Measurements from ENCODE around the gene DDX10. TPM values are rescaled to one million over a fixed set of nuclear protein-coding genes. Genes with fewer than 3 reads are reported as not detected.
"Not testable (repeated sequence)": the region's sequence is repeated elsewhere in the genome, so short reads cannot be mapped to it uniquely, and the experiment has no call there.

DDX10 gene
- total RNA-seq, 2 experiments from 2014 or later = 32.5 to 42.6 TPM

DNA sequence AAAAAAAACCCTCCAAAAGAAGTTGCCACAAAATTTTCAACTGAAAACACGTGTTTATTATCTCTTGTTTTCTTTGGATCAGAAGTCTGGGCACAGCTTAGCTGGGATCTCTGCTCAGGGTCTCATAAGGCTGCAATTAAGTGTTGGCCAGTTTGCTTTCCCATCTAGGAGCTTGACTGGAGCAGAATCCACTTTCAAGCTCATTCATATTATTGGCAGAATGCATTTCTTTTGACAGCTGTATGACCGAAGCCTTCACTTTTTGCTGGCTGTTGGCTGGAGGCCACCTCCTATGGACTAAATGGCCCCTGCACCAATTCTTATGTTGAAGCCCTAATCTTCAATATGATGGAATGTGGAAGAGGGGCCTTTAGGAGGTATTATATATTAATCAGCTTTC lies 139.6 kb downstream of the DDX10 start:
- no peak overlapping the region for H3K4me3 Mint-ChIP-seq
- no peaks in the 10 kb centered on the region for H3K27me3 Mint-ChIP-seq
- H3K27ac Mint-ChIP-seq = no peak overlapping the region
- H3K4me1 Mint-ChIP-seq = peaks cover 4% of the 10 kb centered on the region
- H3K9me3 Mint-ChIP-seq (ENCODE audit: low read depth) = no peaks in the 10 kb centered on the region
- DNase-seq (no peak), ATAC-seq (no peak)
- peaks cover 9% of the 10 kb centered on the region for H3K36me3 Mint-ChIP-seq
- CTCF ChIA-PET = no interaction called here

DNA sequence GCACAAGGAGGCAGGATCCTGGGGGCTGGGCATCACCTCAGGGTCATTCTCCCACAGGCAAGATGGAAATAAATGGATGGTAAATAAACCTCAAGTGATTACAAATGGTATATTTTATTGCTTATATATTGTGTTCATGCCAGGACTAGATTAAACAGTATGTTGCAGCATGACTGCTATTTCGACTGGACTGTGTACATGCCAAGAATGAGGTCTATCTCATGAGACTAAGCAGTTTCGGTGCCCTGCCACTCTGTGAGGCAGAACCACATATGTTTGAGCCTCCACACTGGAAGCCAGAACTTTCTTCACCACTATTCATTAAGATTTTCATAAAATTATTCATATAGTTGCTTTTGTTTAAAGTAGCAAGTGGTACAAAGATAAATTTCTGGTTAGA lies 140.2 kb downstream of the DDX10 start:
- Mint-ChIP-seq H3K4me1 (peaks cover 4% of the 10 kb centered on the region), H3K27me3 (no peaks in the 10 kb centered on the region), H3K36me3 (peaks cover 9% of the 10 kb centered on the region), H3K4me3 (no peak overlapping the region), H3K9me3 (ENCODE audit: low read depth) (no peaks in the 10 kb centered on the region), H3K27ac (no peak overlapping the region)
- DNase-seq (no peak), ATAC-seq (no peak)
- CTCF ChIA-PET = no interaction called here

GRCh38 chr11:108807262-108807661 lies 142.4 kb downstream of the DDX10 start:
- Mint-ChIP-seq H3K4me3 (no peak overlapping the region), H3K9me3 (ENCODE audit: low read depth) (no peaks in the 10 kb centered on the region), H3K4me1 (peaks cover 4% of the 10 kb centered on the region), H3K27ac (no peak overlapping the region), H3K36me3 (peaks cover 9% of the 10 kb centered on the region), H3K27me3 (no peaks in the 10 kb centered on the region)
- no peak for ATAC-seq
- CTCF ChIA-PET = no interaction called here
- no peak for DNase-seq

GRCh38 chr11:108813086-108813485 lies 148.2 kb downstream of the DDX10 start:
- Mint-ChIP-seq H3K4me3 (no peak overlapping the region), H3K4me1 (peaks cover 4% of the 10 kb centered on the region), H3K27me3 (no peaks in the 10 kb centered on the region), H3K36me3 (peaks cover 3% of the 10 kb centered on the region), H3K27ac (no peak overlapping the region), H3K9me3 (ENCODE audit: low read depth) (no peaks in the 10 kb centered on the region)
- CTCF ChIA-PET = no interaction called here
- DNase-seq (no peak), ATAC-seq (no peak)

DNA sequence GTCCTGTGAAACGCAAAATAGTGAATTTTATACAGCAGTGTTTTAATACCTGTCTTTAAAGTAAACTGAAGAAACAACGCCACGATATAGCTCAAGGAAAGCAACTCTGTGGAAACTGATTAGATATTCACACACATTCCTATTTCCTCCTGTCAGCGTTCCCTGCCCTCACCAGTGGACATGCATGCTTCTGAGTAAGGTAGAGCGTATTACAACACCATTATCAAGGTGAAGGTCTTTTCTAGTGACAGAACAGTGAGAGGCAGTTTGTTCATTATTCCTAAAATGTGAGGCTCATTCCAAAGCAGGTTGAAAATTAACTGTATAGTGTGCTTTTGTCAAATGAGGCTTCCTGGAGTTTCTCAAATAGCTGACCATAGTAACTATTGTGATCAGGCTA lies 153.1 kb downstream of the DDX10 start:
- CTCF ChIA-PET = no interaction called here

DNA sequence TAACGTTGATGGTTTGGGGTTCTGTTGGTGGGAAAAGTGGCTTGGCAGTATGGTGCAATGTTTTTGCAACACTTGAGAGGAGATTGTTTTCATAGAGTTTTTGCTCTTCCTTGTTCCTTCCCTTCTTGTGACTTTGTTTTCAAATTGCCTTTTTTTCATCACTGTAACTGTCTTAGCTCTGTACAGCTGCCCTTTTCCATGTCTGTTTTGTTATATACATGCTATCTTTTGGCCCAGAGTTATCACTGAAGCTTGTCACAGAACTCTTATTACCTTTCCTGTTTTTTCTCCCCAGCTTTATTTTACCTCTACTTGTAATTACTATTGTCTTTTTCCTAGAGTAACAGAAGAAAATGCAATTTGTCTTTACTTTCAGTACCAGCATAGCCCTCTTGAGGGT lies 154.1 kb downstream of the DDX10 start:
- CTCF ChIA-PET = no interaction called here
- Mint-ChIP-seq H3K36me3 (peaks cover 5% of the 10 kb centered on the region), H3K27me3 (no peaks in the 10 kb centered on the region), H3K4me3 (no peak overlapping the region), H3K27ac (no peak overlapping the region), H3K9me3 (ENCODE audit: low read depth) (no peaks in the 10 kb centered on the region), H3K4me1 (no peaks in the 10 kb centered on the region)
- DNase-seq = no peak
- no peak for ATAC-seq

More for the DNA sequence above, 153.1 kb downstream of the DDX10 start:
- no peak for DNase-seq
- Mint-ChIP-seq H3K27me3 (no peaks in the 10 kb centered on the region), H3K9me3 (ENCODE audit: low read depth) (no peaks in the 10 kb centered on the region), H3K4me1 (no peaks in the 10 kb centered on the region), H3K27ac (no peak overlapping the region), H3K4me3 (no peak overlapping the region), H3K36me3 (peaks cover 3% of the 10 kb centered on the region)
- ATAC-seq = no peak

GRCh38 chr11:108819957-108820356 lies 155.1 kb downstream of the DDX10 start:
- CTCF ChIA-PET = no interaction called here
- Mint-ChIP-seq H3K27me3 (no peaks in the 10 kb centered on the region), H3K9me3 (ENCODE audit: low read depth) (no peaks in the 10 kb centered on the region), H3K4me3 (no peak overlapping the region), H3K36me3 (peaks cover 7% of the 10 kb centered on the region), H3K4me1 (no peaks in the 10 kb centered on the region), H3K27ac (no peak overlapping the region)
- ATAC-seq (no peak), DNase-seq (no peak)

DNA sequence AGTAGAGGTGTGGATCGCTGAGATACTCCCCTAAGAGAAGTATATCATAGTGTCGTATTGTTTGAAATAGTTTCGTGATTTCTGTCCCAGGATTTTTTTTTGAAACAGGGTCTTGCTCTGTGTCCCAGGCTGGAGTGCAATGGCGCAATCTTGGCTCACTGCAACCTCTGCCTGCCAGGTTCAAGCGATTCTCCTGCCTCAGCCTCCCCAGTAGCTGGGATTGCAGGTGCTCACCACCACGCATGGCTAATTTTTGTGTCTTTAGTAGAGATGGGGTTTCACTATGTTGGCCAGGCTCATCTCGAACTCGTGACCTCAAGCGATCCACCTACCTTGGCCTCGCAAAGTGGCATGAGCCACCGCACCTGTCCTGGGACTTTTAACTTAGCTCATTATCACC lies 159.1 kb downstream of the DDX10 start:
- H3K36me3 Mint-ChIP-seq; H3K4me3 Mint-ChIP-seq; H3K27ac Mint-ChIP-seq; CTCF ChIA-PET; DNase-seq; H3K9me3 Mint-ChIP-seq (ENCODE audit: low read depth); ATAC-seq; H3K27me3 Mint-ChIP-seq; H3K4me1 Mint-ChIP-seq: not testable (repeated sequence)

DNA sequence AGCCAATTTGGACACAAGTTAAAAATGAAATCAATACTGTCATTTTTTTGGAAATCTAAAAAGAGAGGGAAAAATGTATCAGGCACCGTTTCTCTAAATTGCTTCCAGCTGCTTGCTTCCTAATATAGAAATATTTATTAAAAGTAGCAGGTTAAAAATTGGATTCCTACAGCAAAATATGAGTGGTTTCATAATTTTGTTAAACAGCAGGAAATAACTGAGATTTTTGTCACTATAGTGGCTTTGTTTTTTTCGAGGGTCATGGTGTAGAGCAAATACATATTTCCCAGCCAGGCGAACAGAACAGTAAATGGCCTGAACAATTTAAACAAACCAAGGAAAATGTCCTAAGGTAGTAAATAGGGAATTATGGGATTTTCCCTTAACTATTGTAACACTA lies 159.7 kb downstream of the DDX10 start:
- Mint-ChIP-seq H3K4me1 (peaks cover 1% of the 10 kb centered on the region), H3K27ac (no peak overlapping the region), H3K27me3 (no peaks in the 10 kb centered on the region), H3K4me3 (no peak overlapping the region), H3K36me3 (peaks cover 9% of the 10 kb centered on the region), H3K9me3 (ENCODE audit: low read depth) (no peaks in the 10 kb centered on the region)
- CTCF ChIA-PET = no interaction called here
- no peak for ATAC-seq
- no peak for DNase-seq

DNA sequence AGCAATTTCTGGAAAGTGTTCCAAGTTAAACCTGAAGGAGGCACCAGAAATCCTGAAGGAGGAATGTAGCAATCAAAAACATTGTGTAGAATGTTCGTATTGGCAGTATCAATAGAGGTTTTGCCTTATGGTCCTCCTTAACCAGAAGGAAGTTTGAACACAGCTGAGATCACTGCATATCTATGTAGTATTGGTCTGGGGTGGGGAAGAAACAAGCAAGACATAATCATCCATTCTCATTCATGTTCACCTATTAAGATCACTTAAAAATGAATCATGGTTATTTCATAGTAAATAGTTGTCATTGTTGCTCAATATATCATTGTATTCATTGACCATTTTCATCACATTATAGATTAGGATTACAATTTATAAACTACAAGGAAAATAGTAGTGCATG lies 160.5 kb downstream of the DDX10 start:
- H3K4me3 Mint-ChIP-seq = no peak overlapping the region
- DNase-seq (no peak), ATAC-seq (no peak)
- CTCF ChIA-PET = no interaction called here
- H3K27me3 Mint-ChIP-seq = no peaks in the 10 kb centered on the region
- H3K36me3 Mint-ChIP-seq = peaks cover 11% of the 10 kb centered on the region
- no peak overlapping the region for H3K27ac Mint-ChIP-seq
- H3K9me3 Mint-ChIP-seq (ENCODE audit: low read depth) = no peaks in the 10 kb centered on the region
- peaks cover 8% of the 10 kb centered on the region for H3K4me1 Mint-ChIP-seq

- no peaks in the 10 kb centered on the region for H3K27me3 Mint-ChIP-seq
- peaks cover 13% of the 10 kb centered on the region for H3K4me1 Mint-ChIP-seq
- no peak overlapping the region for H3K27ac Mint-ChIP-seq
- H3K9me3 Mint-ChIP-seq (ENCODE audit: low read depth) = no peaks in the 10 kb centered on the region
- H3K36me3 Mint-ChIP-seq = peaks cover 13% of the 10 kb centered on the region
- CTCF ChIA-PET = no interaction called here
- DNase-seq (no peak), ATAC-seq (no peak)
- no peak overlapping the region for H3K4me3 Mint-ChIP-seq
Measured at GRCh38 chr11:108826136-108826535, 161.3 kb downstream of the DDX10 start.

- ATAC-seq = no peak
- CTCF ChIA-PET = no interaction called here
- no peak for DNase-seq
- Mint-ChIP-seq H3K4me1 (peaks cover 13% of the 10 kb centered on the region), H3K9me3 (ENCODE audit: low read depth) (no peaks in the 10 kb centered on the region), H3K4me3 (no peak overlapping the region), H3K36me3 (peaks cover 10% of the 10 kb centered on the region), H3K27me3 (no peaks in the 10 kb centered on the region), H3K27ac (no peak overlapping the region)
Measured at GRCh38 chr11:108835624-108836023, 170.8 kb downstream of the DDX10 start.

DNA sequence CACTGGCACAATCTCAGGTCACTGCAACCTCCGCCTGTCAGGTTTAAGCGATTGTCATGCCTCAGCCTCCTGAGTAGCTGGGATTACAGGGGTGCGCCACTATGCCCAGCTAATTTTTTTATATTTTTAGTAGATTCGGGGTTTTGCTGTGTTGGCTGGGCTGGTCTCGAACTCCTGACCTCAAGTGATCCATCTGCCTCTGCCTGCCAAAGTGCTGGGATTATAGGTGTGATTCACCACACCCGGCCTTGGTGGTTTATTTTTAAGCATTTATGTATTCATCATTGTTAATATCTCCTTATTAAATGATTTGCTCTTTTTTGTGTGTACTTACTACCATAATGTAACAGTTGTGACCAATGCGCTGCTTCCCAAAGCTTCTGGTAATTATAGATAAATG lies 171.7 kb downstream of the DDX10 start:
- no peak for DNase-seq
- no peaks in the 10 kb centered on the region for H3K27me3 Mint-ChIP-seq
- H3K36me3 Mint-ChIP-seq = peaks cover 14% of the 10 kb centered on the region
- H3K27ac Mint-ChIP-seq = no peak overlapping the region
- peaks cover 19% of the 10 kb centered on the region for H3K4me1 Mint-ChIP-seq
- CTCF ChIA-PET = no interaction called here
- no peaks in the 10 kb centered on the region for H3K9me3 Mint-ChIP-seq (ENCODE audit: low read depth)
- H3K4me3 Mint-ChIP-seq = no peak overlapping the region
- no peak for ATAC-seq

DNA sequence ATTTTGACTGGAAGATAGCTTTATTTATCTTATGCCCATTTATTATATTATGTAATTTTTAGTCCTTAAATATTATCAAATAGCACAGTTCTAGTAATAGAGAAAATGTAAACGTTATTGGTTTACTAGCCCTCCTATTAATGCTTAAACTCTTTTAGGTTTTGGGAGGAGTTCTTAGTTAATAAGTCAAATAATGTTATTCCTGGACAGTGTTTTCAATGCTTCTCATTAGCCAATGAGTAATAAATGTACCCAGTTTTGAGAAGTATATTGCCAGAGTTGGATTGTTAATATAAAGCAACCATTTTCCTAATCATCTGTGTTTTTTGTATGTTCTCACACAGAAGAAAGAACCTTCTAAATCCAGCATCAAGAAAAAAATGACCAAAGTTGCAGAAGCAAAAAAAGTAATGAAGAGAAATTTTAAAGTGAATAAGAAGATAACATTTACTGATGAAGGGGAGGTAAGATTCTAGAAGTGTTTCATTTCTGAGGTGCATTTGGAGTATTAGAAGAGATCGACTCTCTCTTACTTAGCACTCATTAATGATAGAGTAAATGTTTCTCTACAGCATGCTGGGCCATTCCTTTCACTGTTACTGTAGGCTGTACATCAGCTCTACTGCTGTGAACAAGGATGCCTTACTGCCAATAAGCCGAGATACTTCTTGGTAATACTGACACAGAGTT lies 173.4 kb downstream of the DDX10 start:
- ATAC-seq = no peak
- Mint-ChIP-seq H3K27ac (no peak overlapping the region), H3K36me3 (peaks cover 15% of the 10 kb centered on the region), H3K27me3 (no peaks in the 10 kb centered on the region), H3K4me3 (no peak overlapping the region), H3K9me3 (ENCODE audit: low read depth) (no peaks in the 10 kb centered on the region), H3K4me1 (peaks cover 18% of the 10 kb centered on the region)
- CTCF ChIA-PET = no interaction called here
- DNase-seq = no peak

DNA sequence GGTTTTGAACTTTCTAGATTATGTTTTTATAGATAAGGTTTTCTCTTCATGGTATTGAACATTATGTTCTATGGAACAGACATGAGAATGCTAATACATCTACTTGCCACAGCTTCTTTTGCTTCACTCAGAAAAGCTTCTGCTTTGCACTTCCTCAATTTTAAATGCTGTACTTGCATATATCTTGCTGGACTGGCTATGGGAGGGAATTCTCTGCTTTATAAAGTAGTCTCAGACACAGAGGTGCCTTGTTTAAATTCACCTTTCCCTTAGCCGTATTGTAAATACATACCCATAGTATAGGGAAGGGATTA lies 173.9 kb downstream of the DDX10 start:
- Mint-ChIP-seq H3K4me3 (no peak overlapping the region), H3K36me3 (peaks cover 13% of the 10 kb centered on the region), H3K27me3 (no peaks in the 10 kb centered on the region), H3K4me1 (peaks cover 16% of the 10 kb centered on the region), H3K27ac (no peak overlapping the region), H3K9me3 (ENCODE audit: low read depth) (no peaks in the 10 kb centered on the region)
- no peak for DNase-seq
- CTCF ChIA-PET = no interaction called here
- ATAC-seq = no peak
